Fibroblast of lung (primary cell): ENCODE measurements around the gene SPHK2. TPM values are rescaled to one million over a fixed set of nuclear protein-coding genes. Genes with fewer than 3 reads are reported as not detected.

Experiments
- DNase-seq, 2 donors: peaks; one replicate each; pipeline versions ENCODE4 v3.0.0 to v3.0.0-alpha.2; 2010; ENCODE audit warnings: low read depth in 2 of 2
- H2AFZ ChIP-seq: 2 replicates; pipeline ENCODE4 v1.5.1; 2012; ENCODE audit warnings: low read length, control low read depth, inconsistent platforms
- H3K27ac ChIP-seq: 2 replicates; pipeline ENCODE4 v1.5.1; 2011; ENCODE audit warnings: low read length, control low read depth; ENCODE audit not compliant: insufficient read depth
- H3K27me3 ChIP-seq: 2 replicates; pipeline ENCODE4 v1.5.1; 2011; ENCODE audit warnings: mild to moderate bottlenecking, low read length; ENCODE audit not compliant: control insufficient read depth, insufficient read depth
- H3K36me3 ChIP-seq: 2 replicates; pipeline ENCODE4 v1.5.1; 2011; ENCODE audit warnings: low read length; ENCODE audit not compliant: control insufficient read depth, insufficient read depth
- H3K4me1 ChIP-seq: 2 replicates; pipeline ENCODE4 v1.5.1; 2011; ENCODE audit warnings: low read length; ENCODE audit not compliant: control insufficient read depth, insufficient read depth; ENCODE audit errors: extremely low read depth
- H3K4me2 ChIP-seq: 2 replicates; pipeline ENCODE4 v1.5.1; 2011; ENCODE audit warnings: low read length, control low read depth; ENCODE audit not compliant: insufficient read depth; ENCODE audit errors: extremely low read depth
- H3K4me3 ChIP-seq, 4 experiments: fragments of 200-600 bp in 1 of 4; sonication (generic) in 1 of 4; replicated peaks in 1 of 4; 2 replicates each; pipeline ENCODE4 v1.5.1; 2011 to 2016; ENCODE audit warnings: low read length in 4 of 4, low read depth in 3 of 4, mild to moderate bottlenecking in 3 of 4, control low read depth in 2 of 4, inconsistent platforms in 1 of 4, mixed read lengths in 1 of 4; ENCODE audit not compliant: insufficient read depth in 1 of 4; ENCODE audit errors: control extremely low read depth in 1 of 4
- H3K79me2 ChIP-seq: 2 replicates; pipeline ENCODE4 v1.5.1; 2012; ENCODE audit warnings: mild to moderate bottlenecking, low read length, inconsistent platforms; ENCODE audit not compliant: control insufficient read depth, insufficient read depth
- H3K9ac ChIP-seq: 2 replicates; pipeline ENCODE4 v1.5.1; 2011; ENCODE audit warnings: mild to moderate bottlenecking, low read length, control low read depth; ENCODE audit not compliant: insufficient read depth
- H3K9me3 ChIP-seq: 2 replicates; pipeline ENCODE4 v1.5.1; 2012; ENCODE audit warnings: low read depth, low read length; ENCODE audit not compliant: control insufficient read depth, insufficient read depth
- H4K20me1 ChIP-seq: 2 replicates; pipeline ENCODE4 v1.5.1; 2011; ENCODE audit warnings: low read length; ENCODE audit not compliant: control insufficient read depth, insufficient read depth; ENCODE audit errors: extremely low read depth
- CTCF ChIP-seq, 2 donors: IDR thresholded peaks in 1 of 2; conservative IDR thresholded peaks in 1 of 2; 1 replicate in 1 of 2; 2 replicates in 1 of 2; pipeline ENCODE4 v1.5.1; 2011 to 2012; ENCODE audit warnings: low read length in 2 of 2, control low read depth in 1 of 2, inconsistent platforms in 1 of 2, low read depth in 1 of 2, mild to moderate bottlenecking in 1 of 2
- EZH2 ChIP-seq: IDR thresholded peaks from 2 replicates; pipeline ENCODE4 v1.5.1; 2012; ENCODE audit warnings: low read length, control low read depth, mild to moderate bottlenecking; ENCODE audit errors: missing control alignments
- polyA plus RNA-seq, 2 donors: library from polyadenylated mRNA; depleted of rRNA in 1 of 2; stranded (reverse) in 1 of 2; unstranded in 1 of 2; fragments of >200 nt; gene quantifications; 2 replicates each; pipeline ENCODE4 v1.2.1, GENCODE V29; 2011 to 2012; ENCODE audit warnings: missing spikeins in 1 of 2
- total RNA-seq: library from RNA; depleted of rRNA; stranded (reverse); fragments of >200 nt; gene quantifications from 2 replicates; pipeline ENCODE4 v1.2.1, GENCODE V29; 2014

The SPHK2 gene
- total and polyA plus RNA-seq, 2 donors (not counting 1 experiment from before 2014, with no cell fraction given): 3.4 to 9.6 TPM

- Histone ChIP-seq H3K9me3 (no peaks in the 10 kb centered on the region), H3K4me2 (no peak overlapping the region), H3K4me3 (no peak overlapping the region), H3K4me1 (no peaks in the 10 kb centered on the region), H3K9ac (no peak overlapping the region), H3K27me3 (no peaks in the 10 kb centered on the region), H2AFZ (no peak overlapping the region), H4K20me1 (no peaks in the 10 kb centered on the region), H3K27ac (no peak overlapping the region), H3K36me3 (no peaks in the 10 kb centered on the region), H3K79me2 (no peaks in the 10 kb centered on the region)
- TF ChIP-seq EZH2 (no peak), CTCF (conservative IDR thresholded peaks at IDR 0.05 in 1 of 2, IDR thresholded peaks at IDR 0.05 in 1 of 2; ENCODE audit: low read depth in 1 of 2, low read length in 2 of 2) (no peak)
- DNase-seq: no peak
Observed at GRCh38 chr19:48669903-48670668, 50.8 kb downstream of the SPHK2 start.

- Histone ChIP-seq H3K27ac (no peak overlapping the region), H3K9me3 (no peaks in the 10 kb centered on the region), H4K20me1 (no peaks in the 10 kb centered on the region), H3K79me2 (no peaks in the 10 kb centered on the region), H3K4me2 (no peak overlapping the region), H3K36me3 (no peaks in the 10 kb centered on the region), H3K27me3 (no peaks in the 10 kb centered on the region), H3K4me1 (no peaks in the 10 kb centered on the region), H3K4me3 (no peak overlapping the region), H3K9ac (no peak overlapping the region), H2AFZ (no peak overlapping the region)
- TF ChIP-seq EZH2 (no peak), CTCF (conservative IDR thresholded peaks at IDR 0.05 in 1 of 2, IDR thresholded peaks at IDR 0.05 in 1 of 2; ENCODE audit: low read depth in 1 of 2, low read length in 2 of 2) (no peak)
- no peak for DNase-seq
Observed at GRCh38 chr19:48670699-48671445, 51.6 kb downstream of the SPHK2 start.

GRCh38 chr19:48671446-48671995 lies 52.2 kb downstream of the SPHK2 start:
- H3K4me2 ChIP-seq: no peak overlapping the region
- H3K27ac ChIP-seq: no peak overlapping the region
- no peak for TF ChIP-seq CTCF (conservative IDR thresholded peaks at IDR 0.05 in 1 of 2, IDR thresholded peaks at IDR 0.05 in 1 of 2; ENCODE audit: low read depth in 1 of 2, low read length in 2 of 2)
- no peak for TF ChIP-seq EZH2
- H3K4me3 ChIP-seq: no peak overlapping the region
- no peak overlapping the region for H2AFZ ChIP-seq
- H3K9ac ChIP-seq: no peak overlapping the region
- no peaks in the 10 kb centered on the region for H3K36me3 ChIP-seq
- no peaks in the 10 kb centered on the region for H3K27me3 ChIP-seq
- H4K20me1 ChIP-seq: no peaks in the 10 kb centered on the region
- no peaks in the 10 kb centered on the region for H3K79me2 ChIP-seq
- H3K4me1 ChIP-seq: no peaks in the 10 kb centered on the region
- DNase-seq: no peak
- H3K9me3 ChIP-seq: no peaks in the 10 kb centered on the region
